Measurements from ENCODE around the gene VMP1.

DNA sequence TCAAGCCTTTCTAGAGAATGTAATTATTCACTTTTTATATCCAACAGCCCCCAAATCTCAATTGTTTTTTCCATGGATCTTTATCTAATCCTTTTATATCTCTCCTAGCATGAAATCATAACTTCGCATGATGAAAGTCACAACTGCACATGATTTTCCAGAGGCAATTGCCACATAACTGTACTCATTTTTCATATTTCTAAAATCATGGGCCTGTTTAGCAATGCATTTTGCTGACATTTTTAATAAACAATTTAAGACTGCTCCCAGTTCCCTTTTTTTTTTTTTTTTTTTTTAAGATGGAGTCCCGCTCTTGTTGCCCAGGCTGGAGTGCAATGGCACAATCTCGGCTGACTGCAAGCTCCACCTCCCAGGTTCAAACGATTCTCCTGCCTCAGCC is 83.5 kb downstream of the VMP1 start:
- TF ChIP-seq, protein P1, sequence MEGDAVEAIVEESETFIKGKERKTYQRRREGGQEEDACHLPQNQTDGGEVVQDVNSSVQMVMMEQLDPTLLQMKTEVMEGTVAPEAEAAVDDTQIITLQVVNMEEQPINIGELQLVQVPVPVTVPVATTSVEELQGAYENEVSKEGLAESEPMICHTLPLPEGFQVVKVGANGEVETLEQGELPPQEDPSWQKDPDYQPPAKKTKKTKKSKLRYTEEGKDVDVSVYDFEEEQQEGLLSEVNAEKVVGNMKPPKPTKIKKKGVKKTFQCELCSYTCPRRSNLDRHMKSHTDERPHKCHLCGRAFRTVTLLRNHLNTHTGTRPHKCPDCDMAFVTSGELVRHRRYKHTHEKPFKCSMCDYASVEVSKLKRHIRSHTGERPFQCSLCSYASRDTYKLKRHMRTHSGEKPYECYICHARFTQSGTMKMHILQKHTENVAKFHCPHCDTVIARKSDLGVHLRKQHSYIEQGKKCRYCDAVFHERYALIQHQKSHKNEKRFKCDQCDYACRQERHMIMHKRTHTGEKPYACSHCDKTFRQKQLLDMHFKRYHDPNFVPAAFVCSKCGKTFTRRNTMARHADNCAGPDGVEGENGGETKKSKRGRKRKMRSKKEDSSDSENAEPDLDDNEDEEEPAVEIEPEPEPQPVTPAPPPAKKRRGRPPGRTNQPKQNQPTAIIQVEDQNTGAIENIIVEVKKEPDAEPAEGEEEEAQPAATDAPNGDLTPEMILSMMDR (IDR thresholded peaks at IDR 0.05; ENCODE audit: low read depth, low read length, missing input control), result no peak
- TF ChIP-seq TAF1 (conservative IDR thresholded peaks at IDR 0.05) (no peak), RAD21 (IDR thresholded peaks at IDR 0.05) (no peak)

All from liver (tissue), 3 donors.